Stimulated activated CD4-positive, alpha-beta T cell treated with anti-CD3 and anti-CD28 coated beads, Interleukin-15, amount 100 ng/mL, for 1 hour (primary cell): Measurements from ENCODE around the gene SMPD4.
"Not testable (repeated sequence)": the region's sequence is repeated elsewhere in the genome, so short reads cannot be mapped to it uniquely, and the experiment has no call there.

Experiments
- DNase-seq, 2 donors: peaks; one replicate each; pipeline ENCODE4 v3.0.0-alpha.2; 2020; ENCODE audit warnings: low read depth in 1 of 2, low spot score in 1 of 2

SMPD4 gene

DNA sequence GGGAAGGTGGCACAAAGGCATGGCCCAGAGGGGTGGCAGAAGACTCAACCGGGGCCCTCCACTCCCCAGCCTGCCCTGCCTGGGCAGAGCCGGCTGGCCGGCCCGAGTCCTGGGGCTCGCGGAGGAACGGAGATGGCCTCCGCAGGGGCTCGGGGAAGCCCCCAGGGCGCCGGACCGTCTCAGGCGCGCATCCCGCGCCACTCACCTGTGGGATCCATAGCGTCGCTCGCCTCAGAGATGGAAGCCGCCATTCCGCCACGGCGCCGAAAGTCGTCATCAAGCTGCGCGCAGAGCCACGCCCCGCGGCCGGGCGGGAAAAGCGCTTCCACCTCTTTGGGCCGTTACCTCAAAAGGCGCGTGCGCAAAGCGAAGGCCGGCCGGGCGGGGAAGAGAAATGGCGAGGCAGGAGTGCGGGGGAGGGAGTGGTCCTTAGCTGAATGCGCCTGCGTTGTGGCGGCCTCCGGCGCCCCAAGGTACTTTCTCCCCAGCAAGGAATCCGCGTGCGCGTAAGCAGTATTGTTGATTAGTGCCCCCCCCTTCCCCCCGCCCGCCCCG is at the start of gene SMPD4:
SMPD4 (minus strand) TSS at position 278 of the 555 bp plus-strand sequence. CDS start 5,010 bp downstream, outside the sequence.
- DNase-seq: peak; percentile 95 to 97

DNA sequence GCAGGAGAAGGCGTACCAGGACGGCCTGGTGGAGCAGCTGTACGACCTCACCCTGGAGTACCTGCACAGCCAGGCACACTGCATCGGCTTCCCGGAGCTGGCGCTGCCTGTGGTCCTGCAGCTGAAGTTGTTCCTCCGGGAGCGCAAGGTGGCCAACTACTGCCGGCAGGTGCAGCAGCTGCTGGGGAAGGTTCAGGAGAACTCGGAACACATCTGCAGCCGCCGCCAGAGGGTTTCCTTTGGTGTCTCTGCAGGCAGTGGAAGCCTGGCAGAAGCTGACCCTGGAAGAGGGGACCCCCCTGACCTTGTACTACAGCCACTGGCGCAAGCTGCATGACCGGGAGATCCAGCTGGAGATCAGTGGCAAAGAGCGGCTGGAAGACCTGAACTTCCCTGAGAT is 49.5 kb upstream of the SMPD4 start:
- not testable (repeated sequence) for DNase-seq

DNA sequence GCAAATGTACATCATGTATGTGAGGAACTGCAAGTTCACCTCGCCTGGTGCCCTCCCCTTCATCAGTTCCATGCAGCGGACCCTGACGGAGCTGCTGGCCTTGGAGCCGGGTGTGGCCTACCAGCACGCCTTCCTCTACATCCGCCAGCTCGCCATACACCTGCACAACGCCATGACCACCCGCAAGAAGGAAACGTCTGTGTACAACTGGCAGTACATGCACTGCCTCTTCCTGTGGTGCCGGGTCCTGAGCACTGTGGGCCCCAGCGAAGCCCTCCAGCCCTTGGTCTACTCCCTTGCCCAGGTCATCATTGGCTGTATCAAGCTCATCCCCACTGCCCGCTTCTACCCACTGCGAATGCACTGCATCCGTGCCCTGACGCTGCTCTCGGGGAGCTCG is 49.0 kb upstream of the SMPD4 start:
- not testable (repeated sequence) for DNase-seq

GRCh38 chr2:130229161-130229510 is 47.7 kb upstream of the SMPD4 start:
- DNase-seq: not testable (repeated sequence)

DNA sequence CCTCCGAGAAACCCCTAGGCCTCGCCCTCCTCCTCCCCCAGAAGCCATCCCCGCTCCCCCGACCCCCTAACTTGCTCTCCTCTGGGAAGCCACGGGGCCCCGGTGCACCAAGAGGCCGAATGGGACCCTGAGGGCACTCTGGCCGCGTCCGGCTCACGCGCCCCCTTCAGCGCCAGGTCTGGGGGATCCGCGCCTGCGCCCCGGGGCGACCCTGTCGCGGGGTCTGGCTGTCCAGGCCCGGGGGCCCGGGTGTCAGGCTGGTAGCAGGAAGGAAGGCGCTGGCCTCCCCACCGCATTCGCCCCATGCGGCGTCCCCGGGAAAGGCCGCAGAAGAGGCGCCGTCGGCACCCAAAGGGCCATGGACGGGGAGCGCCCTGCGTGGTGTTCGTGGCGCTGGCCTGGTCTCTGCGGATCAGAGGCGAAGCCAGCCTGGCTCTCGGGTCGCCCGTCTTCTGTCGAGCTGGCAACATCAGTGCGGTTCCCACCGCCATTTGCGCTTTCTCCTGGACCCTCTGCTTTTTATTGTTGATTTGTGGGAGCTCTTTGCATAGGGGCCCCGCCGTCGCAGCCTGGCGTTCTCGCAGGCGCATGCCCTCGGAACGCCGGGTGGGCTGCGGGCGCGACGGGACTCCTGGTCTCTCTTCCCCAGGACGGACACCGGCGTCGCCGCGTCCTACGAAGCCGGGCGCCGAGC is 47.2 kb upstream of the SMPD4 start:
- not testable (repeated sequence) for DNase-seq

DNA sequence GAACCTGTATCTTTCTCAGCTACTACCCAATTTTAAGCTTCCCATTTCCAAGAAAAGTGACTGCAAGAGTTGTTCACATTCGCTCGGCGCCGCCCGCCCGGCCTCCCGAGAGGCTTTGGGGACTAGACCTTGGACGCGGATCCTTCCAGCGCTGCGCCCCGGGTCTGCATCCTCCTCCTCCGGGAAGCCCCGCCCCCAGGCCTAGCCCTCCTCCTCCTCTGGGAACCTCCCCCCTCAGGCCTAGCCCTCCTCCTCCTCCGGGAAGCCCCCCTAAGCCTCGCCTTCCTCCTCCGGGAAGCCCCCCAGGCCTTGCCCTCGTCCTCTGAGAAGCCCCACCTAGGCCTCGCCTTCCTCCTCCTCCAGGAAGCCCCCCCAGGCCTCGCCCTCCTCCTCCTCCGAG is 46.6 kb upstream of the SMPD4 start:
- not testable (repeated sequence) for DNase-seq

- DNase-seq: not testable (repeated sequence)
Observed at GRCh38 chr2:130222523-130222922, 41.1 kb upstream of the SMPD4 start.

DNA sequence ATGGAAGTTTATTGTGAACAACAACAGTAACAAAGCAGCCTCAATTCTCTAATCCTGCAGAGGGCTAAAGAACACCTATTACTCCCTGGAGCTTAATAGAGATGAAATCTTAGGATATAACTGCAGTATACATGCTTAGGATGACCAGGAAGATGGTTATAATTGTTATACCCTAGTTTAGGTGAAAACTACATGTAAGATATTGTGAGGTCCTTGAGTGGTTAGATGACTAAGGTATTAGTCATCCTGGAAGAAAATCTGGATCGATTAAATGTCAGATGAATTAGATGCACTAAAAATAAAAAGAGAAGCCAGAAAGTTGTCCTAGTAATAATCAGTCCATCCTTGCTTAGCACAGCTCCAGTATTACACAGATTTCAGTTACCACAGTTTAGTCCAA is 39.1 kb upstream of the SMPD4 start:
- DNase-seq: not testable (repeated sequence)

DNA sequence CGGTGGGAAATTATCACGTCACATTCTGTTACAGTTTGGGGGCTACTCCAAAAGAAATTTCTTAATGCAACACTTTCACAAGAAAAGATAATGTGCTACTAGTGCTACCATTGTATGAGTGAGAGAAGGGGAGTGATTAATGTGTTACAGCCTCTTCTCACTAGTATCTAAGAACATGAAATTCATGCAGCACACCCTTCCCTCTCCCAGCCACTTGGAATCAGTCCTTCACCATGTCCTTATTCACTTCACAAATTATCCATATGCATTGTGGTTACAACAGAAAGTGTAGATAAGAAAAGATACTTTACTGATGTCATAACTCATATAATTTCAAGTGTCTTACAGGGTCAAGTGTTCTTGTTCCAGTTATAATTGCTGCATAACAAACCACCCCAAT is 37.7 kb upstream of the SMPD4 start:
- not testable (repeated sequence) for DNase-seq

GRCh38 chr2:130207051-130207450 is 25.6 kb upstream of the SMPD4 start:
- not testable (repeated sequence) for DNase-seq

DNA sequence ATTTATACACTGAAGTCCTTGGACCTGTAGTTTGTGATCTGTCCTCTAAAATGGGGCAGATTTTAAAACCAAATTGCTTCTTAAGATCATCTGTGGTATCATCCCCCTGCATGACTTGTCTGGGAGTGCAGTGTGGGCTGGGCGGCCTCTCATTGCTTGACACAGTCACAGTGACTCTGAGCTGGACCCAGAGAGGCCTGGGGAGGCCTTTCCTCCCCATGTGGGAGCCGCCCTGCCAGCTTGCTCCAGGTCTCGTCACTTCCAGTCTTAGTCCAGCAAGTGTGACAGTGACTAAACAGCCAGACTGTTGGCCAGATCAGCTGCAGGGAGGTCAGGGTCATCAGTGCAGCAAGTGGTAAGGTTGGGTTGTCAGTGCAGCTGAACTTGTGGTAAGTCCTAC is 21.7 kb upstream of the SMPD4 start:
- not testable (repeated sequence) for DNase-seq

DNA sequence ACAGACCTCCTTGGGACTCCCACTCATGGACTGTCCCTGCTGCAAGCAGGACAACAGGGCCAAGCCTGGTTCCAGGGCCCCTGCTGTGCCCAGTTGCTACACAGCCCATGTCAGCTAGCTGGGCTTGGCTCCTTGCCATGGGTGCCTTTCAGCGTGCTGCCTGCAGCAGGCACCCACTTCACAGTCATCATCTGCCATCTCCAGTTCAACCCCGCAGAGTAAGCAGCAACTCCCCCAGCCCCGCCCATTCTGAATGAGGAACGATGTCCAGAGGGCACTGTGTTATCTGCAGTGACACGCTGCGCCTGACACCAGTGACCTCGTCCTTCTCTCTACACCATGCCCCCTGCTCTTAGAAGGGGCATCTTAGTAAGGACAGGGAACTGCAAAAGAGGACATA is 21.1 kb upstream of the SMPD4 start:
- DNase-seq: not testable (repeated sequence)

DNA sequence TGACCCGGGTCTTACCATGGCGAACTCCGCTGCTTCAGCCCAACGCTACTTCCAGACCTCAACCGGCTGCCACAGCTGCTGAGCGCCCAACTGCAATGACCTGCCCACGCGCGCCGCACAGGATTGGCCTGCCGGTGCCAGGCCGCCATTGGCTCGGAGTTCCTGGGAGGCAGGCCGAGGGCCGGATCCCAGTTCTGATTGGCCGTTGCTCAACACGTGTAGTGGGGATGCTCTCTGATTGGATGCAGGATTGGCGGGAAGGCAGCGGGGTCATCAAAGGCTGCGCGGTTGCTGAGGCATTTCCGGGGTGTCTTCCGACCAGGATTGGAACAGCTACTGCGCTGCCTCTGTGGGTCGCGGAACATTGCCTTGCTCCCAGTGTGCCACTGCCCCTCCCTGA is 16.9 kb upstream of the SMPD4 start, which contains the start of gene TUBA3E:
TUBA3E (minus strand) TSS at position 97 of the 400 bp plus-strand sequence; CDS start at position 18, 79 bp downstream.
- DNase-seq: no peak

GRCh38 chr2:130196052-130196451 is 14.7 kb upstream of the SMPD4 start:
- DNase-seq: not testable (repeated sequence)

GRCh38 chr2:130195089-130195635 is 13.8 kb upstream of the SMPD4 start:
- not testable (repeated sequence) for DNase-seq

DNA sequence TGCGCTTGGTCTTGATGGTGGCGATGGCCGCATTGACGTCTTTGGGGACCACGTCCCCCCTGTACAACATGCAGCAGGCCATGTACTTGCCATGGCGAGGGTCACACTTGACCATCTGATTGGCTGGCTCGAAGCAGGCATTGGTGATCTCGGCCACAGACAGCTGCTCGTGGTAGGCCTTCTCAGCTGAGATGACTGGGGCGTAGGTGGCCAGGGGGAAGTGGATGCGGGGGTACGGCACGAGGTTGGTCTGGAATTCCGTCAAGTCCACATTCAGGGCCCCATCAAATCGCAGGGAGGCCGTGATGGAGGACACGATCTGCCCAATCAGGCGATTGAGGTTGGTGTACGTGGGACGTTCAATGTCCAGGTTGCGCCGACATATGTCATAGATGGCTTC is 12.4 kb upstream of the SMPD4 start:
- DNase-seq: not testable (repeated sequence)

GRCh38 chr2:130192451-130192850 is 11.0 kb upstream of the SMPD4 start:
- DNase-seq: not testable (repeated sequence)

DNA sequence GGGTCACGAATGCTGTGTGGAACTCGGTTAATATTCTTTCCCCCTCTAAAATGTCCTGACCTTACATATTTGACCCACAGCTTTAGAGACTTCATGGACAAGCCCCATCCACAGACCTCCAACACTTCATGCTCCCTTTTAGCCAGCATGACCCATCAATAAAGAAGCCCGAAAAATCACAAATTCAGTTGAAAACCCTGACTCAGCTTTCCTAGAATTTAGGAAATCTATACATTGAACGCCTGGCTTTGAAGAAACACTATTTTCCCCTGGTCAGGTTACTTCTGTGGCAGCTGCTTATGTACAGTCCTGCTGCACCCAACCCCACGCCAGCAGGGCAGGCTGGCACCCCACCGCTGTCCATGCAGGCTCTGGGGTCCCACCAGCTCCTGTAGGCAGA is 9.9 kb upstream of the SMPD4 start:
- DNase-seq: not testable (repeated sequence)

GRCh38 chr2:130190237-130190636 is 8.8 kb upstream of the SMPD4 start:
- no peak for DNase-seq

GRCh38 chr2:130188958-130189357 is 7.6 kb upstream of the SMPD4 start:
- not testable (repeated sequence) for DNase-seq

- DNase-seq: not testable (repeated sequence)
Observed at GRCh38 chr2:130187859-130188792, 6.7 kb upstream of the SMPD4 start.
